PC-3 (cell line): ENCODE results near the gene MAML3.

Experiments used
- EZH2 ChIP-seq: fragments of 300-600 bp; sonication (generic); IDR thresholded peaks from one replicate; pipeline ENCODE4 v1.6.1; 2017; ENCODE audit warnings: antibody characterized with exemption, mild to moderate bottlenecking, low read length; ENCODE audit not compliant: unreplicated experiment
- EZH2phosphoT487 ChIP-seq: fragments of 300-600 bp; sonication (generic); IDR thresholded peaks from 2 replicates; pipeline ENCODE4 v1.6.1; 2018; ENCODE audit warnings: mild to moderate bottlenecking, antibody characterized with exemption, low read length, borderline replicate concordance
- TF ChIP-seq, protein P1 (sequence below): fragments of 300-600 bp; sonication (generic); conservative IDR thresholded peaks from 2 replicates; pipeline ENCODE4 v1.5.1; 2017; ENCODE audit warnings: antibody characterized with exemption, low read depth, mild to moderate bottlenecking, low read length

GRCh38 chr4:139709660-139710059 is 444.3 kb downstream of the MAML3 start:
- TF ChIP-seq, protein P1, sequence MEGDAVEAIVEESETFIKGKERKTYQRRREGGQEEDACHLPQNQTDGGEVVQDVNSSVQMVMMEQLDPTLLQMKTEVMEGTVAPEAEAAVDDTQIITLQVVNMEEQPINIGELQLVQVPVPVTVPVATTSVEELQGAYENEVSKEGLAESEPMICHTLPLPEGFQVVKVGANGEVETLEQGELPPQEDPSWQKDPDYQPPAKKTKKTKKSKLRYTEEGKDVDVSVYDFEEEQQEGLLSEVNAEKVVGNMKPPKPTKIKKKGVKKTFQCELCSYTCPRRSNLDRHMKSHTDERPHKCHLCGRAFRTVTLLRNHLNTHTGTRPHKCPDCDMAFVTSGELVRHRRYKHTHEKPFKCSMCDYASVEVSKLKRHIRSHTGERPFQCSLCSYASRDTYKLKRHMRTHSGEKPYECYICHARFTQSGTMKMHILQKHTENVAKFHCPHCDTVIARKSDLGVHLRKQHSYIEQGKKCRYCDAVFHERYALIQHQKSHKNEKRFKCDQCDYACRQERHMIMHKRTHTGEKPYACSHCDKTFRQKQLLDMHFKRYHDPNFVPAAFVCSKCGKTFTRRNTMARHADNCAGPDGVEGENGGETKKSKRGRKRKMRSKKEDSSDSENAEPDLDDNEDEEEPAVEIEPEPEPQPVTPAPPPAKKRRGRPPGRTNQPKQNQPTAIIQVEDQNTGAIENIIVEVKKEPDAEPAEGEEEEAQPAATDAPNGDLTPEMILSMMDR: no peak
- no peak for TF ChIP-seq EZH2
- TF ChIP-seq EZH2phosphoT487: no peak
